NCI-H460 (cell line): ENCODE measurements around the gene TAS2R16. TPM values are rescaled to one million over a fixed set of nuclear protein-coding genes. Genes with fewer than 3 reads are reported as not detected.

Source experiments
- DNase-seq: peaks from one replicate; pipeline ENCODE4 v3.0.0-alpha.2; 2016; ENCODE audit warnings: low read depth; ENCODE audit errors: extremely low read depth
- polyA plus RNA-seq: library from polyadenylated mRNA; depleted of rRNA; stranded (reverse); fragments of >200 nt; gene quantifications from 2 replicates; pipeline ENCODE4 v1.2.3, GENCODE V29; 2014; cell fraction: nucleus; rRNA removed
- total RNA-seq: library from RNA; depleted of rRNA; stranded (reverse); fragments of >200 nt; shearing (Covaris generic); gene quantifications from 2 replicates; pipeline ENCODE4 v1.2.3, GENCODE V29; 2014; rRNA removed

The TAS2R16 gene, protein sequence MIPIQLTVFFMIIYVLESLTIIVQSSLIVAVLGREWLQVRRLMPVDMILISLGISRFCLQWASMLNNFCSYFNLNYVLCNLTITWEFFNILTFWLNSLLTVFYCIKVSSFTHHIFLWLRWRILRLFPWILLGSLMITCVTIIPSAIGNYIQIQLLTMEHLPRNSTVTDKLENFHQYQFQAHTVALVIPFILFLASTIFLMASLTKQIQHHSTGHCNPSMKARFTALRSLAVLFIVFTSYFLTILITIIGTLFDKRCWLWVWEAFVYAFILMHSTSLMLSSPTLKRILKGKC
- not detected in 2 replicates for total RNA-seq
- not detected in 2 replicates for polyA plus RNA-seq

DNA sequence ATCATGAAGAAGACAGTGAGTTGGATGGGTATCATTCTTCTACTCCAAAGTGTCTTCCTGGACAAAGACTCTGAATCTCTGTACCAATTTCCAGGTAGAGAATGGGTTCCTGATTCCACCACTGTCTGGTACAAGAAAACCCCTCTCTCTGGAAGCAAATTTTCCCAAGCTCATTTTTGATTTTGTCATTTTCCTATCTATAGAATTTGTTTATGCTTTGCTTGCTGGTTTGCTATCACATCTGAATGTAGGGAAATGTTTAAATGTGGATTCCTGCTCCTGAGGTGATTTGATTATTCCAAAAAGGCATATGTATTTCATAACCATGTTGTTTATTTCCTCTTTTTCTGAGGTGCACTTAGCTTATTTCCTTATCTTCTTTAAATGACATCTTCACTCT lies at the start of gene TAS2R16:
Gene TAS2R16 (minus strand): TSS at position 101 of the 400 bp plus-strand sequence. CDS start 66 bp downstream, at position 35.
- DNase-seq, result no peak

GRCh38 chr7:123043642-123044041 lies 48.1 kb upstream of the TAS2R16 start:
- no peak for DNase-seq

DNA sequence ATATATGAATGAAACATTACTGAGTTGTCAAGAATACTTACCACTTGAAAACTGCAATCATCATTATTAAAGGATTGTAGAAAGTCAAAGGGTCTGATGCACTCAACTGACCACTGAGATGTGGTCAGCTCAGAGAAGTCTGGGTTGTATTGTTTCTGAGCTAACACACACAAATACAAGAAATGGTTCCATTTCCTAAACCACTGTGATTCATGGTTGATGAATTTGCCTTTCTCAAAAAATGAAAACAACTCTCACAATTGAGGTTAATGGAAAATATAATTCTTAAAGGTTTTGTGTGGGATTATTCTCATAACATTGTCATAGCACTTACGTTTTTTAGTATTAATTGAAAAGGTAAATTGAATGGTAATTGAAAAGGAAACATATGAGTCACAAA lies 45.6 kb upstream of the TAS2R16 start:
- no peak for DNase-seq

- DNase-seq, result no peak
Observed at GRCh38 chr7:123039269-123039668, 43.8 kb upstream of the TAS2R16 start.

- no peak for DNase-seq
Observed at GRCh38 chr7:123034106-123034505, 38.6 kb upstream of the TAS2R16 start.

- DNase-seq, result no peak
Observed at GRCh38 chr7:123030631-123031030, 35.1 kb upstream of the TAS2R16 start.

- DNase-seq, result no peak
Observed at GRCh38 chr7:123028339-123028738, 32.8 kb upstream of the TAS2R16 start.

GRCh38 chr7:123026251-123026650 lies 30.8 kb upstream of the TAS2R16 start:
- DNase-seq, result no peak

- no peak for DNase-seq
Observed at GRCh38 chr7:123024989-123025758, 29.7 kb upstream of the TAS2R16 start.

DNA sequence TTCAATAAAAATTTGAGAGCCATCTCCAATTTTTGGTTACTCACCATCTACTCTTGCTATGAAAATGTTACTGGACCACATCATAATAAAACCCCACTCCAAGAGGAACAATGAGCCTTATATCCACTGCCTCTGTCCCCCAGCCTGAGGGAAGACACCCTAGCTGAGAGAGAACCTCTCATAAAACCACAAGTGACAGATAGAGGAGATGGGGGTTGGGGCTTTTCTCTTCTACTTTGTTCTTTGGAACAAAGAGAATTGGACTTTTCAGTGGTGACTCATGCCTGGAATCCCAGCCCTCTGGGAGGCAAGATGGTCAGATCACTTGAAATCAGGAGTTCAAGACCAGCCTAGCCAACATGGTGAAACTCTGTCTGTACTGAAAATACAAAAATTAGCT lies 27.6 kb upstream of the TAS2R16 start:
- no peak for DNase-seq

DNA sequence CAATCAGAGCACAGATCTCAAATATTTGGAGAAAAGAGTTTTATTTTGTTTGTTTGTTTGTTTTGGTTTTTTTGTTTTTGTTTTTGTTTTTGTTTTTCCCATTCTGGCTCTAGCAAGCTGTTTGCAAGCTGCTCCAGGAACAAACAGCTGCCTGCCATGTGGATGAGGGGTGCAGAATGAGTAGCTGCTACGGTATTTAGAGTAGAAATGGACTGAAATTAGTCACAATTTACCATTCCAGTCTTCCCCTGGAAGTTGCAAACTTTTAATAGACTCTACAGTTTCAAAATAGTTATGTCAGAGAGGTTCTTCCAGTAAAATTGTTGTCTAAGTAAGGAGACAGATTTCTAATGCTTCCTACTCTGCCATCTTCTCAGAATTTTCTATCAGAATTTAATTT lies 27.1 kb upstream of the TAS2R16 start:
- no peak for DNase-seq

DNA sequence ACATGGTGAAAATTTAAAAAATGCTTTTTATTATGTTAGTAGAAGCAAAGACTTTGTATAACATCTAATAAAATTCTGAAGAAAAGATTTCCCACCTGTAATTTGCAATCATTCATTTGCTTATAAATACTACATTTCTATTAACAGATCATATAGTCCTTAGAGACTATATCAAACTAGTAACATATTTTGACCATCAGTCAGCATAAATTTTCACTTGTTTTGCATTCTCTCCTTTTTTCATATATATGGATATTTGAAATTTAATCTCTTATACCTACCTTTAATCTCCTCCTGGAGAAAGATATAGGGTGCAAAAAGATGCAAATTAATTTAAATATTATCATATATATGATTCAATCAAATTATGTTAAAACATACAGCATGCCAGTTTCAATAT lies 16.9 kb upstream of the TAS2R16 start:
- DNase-seq, result no peak

DNA sequence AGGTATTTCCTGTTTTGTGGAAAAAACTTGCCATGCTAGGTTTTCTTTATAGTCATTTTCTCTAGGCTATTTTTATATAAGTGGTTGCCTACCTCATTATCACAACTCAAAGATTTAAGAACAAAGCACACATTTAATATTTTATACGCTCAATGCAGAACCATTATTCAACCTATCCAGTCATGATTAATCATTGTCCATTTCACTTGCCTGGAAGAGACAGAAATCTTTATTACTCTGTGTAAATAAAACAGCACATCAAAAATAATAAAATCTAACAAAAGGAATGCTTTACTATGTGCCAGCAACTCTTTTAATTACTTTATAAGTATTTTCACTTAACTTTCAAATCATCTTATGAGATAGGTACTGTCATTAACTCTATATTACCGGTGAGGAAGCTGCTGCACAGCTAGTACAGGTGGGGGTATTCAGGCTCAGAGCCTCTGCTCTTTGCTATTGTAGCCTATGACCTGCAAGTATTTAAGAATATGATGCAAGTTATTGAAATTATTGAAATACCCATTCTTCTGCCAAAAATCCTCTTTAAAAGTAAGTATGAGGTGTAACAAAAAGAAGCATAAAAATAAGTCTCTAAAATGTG lies 16.4 kb upstream of the TAS2R16 start:
- no peak for DNase-seq

DNA sequence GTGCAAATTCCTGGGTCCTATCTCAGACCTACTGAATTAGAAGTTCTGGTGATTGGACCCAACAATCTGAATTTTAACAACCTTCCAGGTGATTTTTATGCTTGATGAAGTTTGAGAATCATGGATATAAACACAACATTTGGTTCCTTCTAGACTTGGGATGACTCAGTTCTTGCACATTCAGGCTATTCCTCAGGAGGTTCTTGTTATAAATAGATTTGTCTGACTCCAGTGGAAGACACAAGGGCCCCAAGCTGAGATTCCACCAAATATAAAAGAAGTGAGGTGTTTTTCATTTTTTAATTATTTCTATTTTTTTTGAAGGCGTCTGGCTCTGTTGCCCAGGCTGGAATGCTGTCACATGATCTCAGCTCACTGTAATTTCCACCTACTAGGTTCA lies 9.4 kb upstream of the TAS2R16 start:
- DNase-seq, result no peak

- no peak for DNase-seq
Observed at GRCh38 chr7:123003539-123004126, 8.1 kb upstream of the TAS2R16 start.

GRCh38 chr7:122989577-122989976 lies 5.9 kb downstream of the TAS2R16 start:
- no peak for DNase-seq

GRCh38 chr7:122989041-122989440 lies 6.5 kb downstream of the TAS2R16 start:
- DNase-seq, result no peak

GRCh38 chr7:122988333-122988732 lies 7.2 kb downstream of the TAS2R16 start:
- DNase-seq, result no peak

DNA sequence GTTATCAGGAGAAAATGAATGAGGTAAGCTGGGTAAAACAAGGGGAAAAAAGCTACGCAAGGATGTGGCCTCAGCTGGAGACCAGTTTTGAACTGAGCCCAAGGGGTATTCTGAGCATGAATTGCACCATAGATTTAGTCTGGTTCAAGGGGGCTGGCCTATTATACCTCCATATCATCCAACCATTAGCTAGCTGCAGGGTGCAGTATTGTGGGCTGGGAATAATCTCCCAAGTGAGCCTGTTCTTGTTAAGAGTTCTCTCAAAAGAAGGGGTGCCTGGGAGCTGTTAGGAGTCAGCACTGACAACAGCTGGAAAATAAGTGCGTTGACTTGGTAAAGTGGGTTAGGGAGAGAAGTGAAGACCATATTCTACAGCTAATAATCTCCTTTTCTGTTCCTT lies 8.0 kb downstream of the TAS2R16 start:
- DNase-seq, result no peak

GRCh38 chr7:122984021-122984420 lies 11.5 kb downstream of the TAS2R16 start:
- DNase-seq, result no peak

GRCh38 chr7:122983261-122983660 lies 12.2 kb downstream of the TAS2R16 start:
- no peak for DNase-seq
